ENCODE measurements around the gene TMPRSS12.

GRCh38 chr12:50882563-50882962 lies 39.8 kb downstream of the TMPRSS12 start:
- TF ChIP-seq CTCF (IDR thresholded peaks at IDR 0.05) (no peak), EZH2 (IDR thresholded peaks at IDR 0.05; ENCODE audit: borderline replicate concordance, insufficient read depth, low read depth, low read length, poor library complexity, severe bottlenecking) (no peak)

Measured in B cell (primary cell).